ENCODE measurements around the gene PSAP. TPM values are rescaled to one million over a fixed set of nuclear protein-coding genes. Genes with fewer than 3 reads are reported as not detected.

The PSAP gene
- total RNA-seq, 1 donor from 2014 or later = 358 TPM

- Histone ChIP-seq H3K4me3 (peak overlapping the region; percentile 82), H4K20me1 (ENCODE audit: low read depth) (peaks cover 57% of the 10 kb centered on the region)
These were observed 1.6 kb downstream of the PSAP start for GRCh38 chr10:71849461-71849908.

GRCh38 chr10:71848325-71849275 is 2.5 kb downstream of the PSAP start:
- Mint-ChIP-seq H3K9me3 (no peaks in the 10 kb centered on the region), H3K27ac (peak overlapping the region; percentile 70), H3K4me1 (peaks cover 48% of the 10 kb centered on the region), H3K36me3 (peaks cover 21% of the 10 kb centered on the region), H3K4me3 (peak overlapping the region; percentile 98), H3K27me3 (ENCODE audit: insufficient read depth, low read depth) (no peaks in the 10 kb centered on the region)
- no peak overlapping the region for H3K27ac ChIP-seq
- no peaks in the 10 kb centered on the region for H3K27me3 ChIP-seq
- TF ChIP-seq EZH2phosphoT487 (IDR thresholded peaks at IDR 0.05) (no peak), EZH2 (IDR thresholded peaks at IDR 0.05) (no peak), CTCF (IDR thresholded peaks at IDR 0.05) (no peak)
- H3K4me2 ChIP-seq = peak overlapping the region; percentile 85
- no peaks in the 10 kb centered on the region for H3K9me3 ChIP-seq (ENCODE audit: low read depth)
- H3K4me1 ChIP-seq = peaks cover 18% of the 10 kb centered on the region
- no peak overlapping the region for H3K9ac ChIP-seq
- peaks cover 65% of the 10 kb centered on the region for H4K20me1 ChIP-seq (ENCODE audit: low read depth)
- no peak overlapping the region for H3K4me3 ChIP-seq
- H3K79me2 ChIP-seq (ENCODE audit: low read depth) = peaks cover 74% of the 10 kb centered on the region
- H2AFZ ChIP-seq (replicated peaks) = no peak overlapping the region
- H3K36me3 ChIP-seq = no peaks in the 10 kb centered on the region
- no peak for DNase-seq (ENCODE audit: low spot score)
- peaks cover 10% of the 10 kb centered on the region for H3F3A ChIP-seq (ENCODE audit: low read depth)

More at GRCh38 chr10:71849461-71849908, 1.6 kb downstream of the PSAP start:
- Mint-ChIP-seq H3K36me3 (peaks cover 21% of the 10 kb centered on the region), H3K27ac (no peak overlapping the region), H3K9me3 (no peaks in the 10 kb centered on the region), H3K27me3 (ENCODE audit: insufficient read depth, low read depth) (peaks cover 3% of the 10 kb centered on the region), H3K4me3 (peak overlapping the region; percentile 98), H3K4me1 (peaks cover 45% of the 10 kb centered on the region)
- no peak overlapping the region for H3K9ac ChIP-seq
- H3K4me1 ChIP-seq = peaks cover 15% of the 10 kb centered on the region
- H3K4me2 ChIP-seq = peak overlapping the region; percentile 85
- DNase-seq (ENCODE audit: low spot score) = no peak
- H3K36me3 ChIP-seq = no peaks in the 10 kb centered on the region
- no peak overlapping the region for H3K27ac ChIP-seq
- H3F3A ChIP-seq (ENCODE audit: low read depth) = peaks cover 10% of the 10 kb centered on the region
- H2AFZ ChIP-seq (replicated peaks) = no peak overlapping the region
- H3K9me3 ChIP-seq (ENCODE audit: low read depth) = no peaks in the 10 kb centered on the region
- peaks cover 65% of the 10 kb centered on the region for H3K79me2 ChIP-seq (ENCODE audit: low read depth)
- H3K27me3 ChIP-seq = no peaks in the 10 kb centered on the region
- no peak for TF ChIP-seq CTCF (IDR thresholded peaks at IDR 0.05)
- no peak for TF ChIP-seq EZH2 (IDR thresholded peaks at IDR 0.05)
- TF ChIP-seq EZH2phosphoT487 (IDR thresholded peaks at IDR 0.05) = no peak

DNA sequence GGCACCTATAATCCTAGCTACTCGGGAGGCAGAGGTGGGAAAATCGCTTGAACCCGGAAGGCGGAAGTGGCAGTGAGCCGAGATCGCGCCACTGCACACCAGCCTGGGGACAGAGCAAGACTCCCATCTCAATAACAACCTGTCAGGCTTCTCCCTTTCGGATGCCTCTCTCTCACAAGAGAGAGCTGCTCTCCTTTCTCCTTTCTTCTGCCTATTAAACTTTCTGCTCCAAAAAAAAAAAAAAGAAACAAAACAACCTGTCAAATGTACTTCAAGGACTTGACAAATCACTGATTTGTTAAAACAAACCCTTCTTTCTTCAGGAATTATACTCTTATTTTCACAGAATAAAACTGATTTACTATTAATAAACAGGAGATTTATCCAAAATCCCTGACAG is 3.6 kb downstream of the PSAP start:
- H3K4me3 ChIP-seq = no peak overlapping the region
- peaks cover 24% of the 10 kb centered on the region for H3K4me1 ChIP-seq
- H3K36me3 Mint-ChIP-seq = peaks cover 22% of the 10 kb centered on the region
- no peaks in the 10 kb centered on the region for H3K27me3 Mint-ChIP-seq (ENCODE audit: insufficient read depth, low read depth)
- peaks cover 10% of the 10 kb centered on the region for H3F3A ChIP-seq (ENCODE audit: low read depth)
- H2AFZ ChIP-seq (replicated peaks) = no peak overlapping the region
- peaks cover 86% of the 10 kb centered on the region for H3K79me2 ChIP-seq (ENCODE audit: low read depth)
- peaks cover 60% of the 10 kb centered on the region for H3K4me1 Mint-ChIP-seq
- H3K27ac Mint-ChIP-seq = peak overlapping the region; percentile 42
- H3K9me3 Mint-ChIP-seq = no peaks in the 10 kb centered on the region
- DNase-seq (ENCODE audit: low spot score) = no peak
- H3K27me3 ChIP-seq = no peaks in the 10 kb centered on the region
- no peak overlapping the region for H3K9ac ChIP-seq
- H4K20me1 ChIP-seq (ENCODE audit: low read depth) = peaks cover 77% of the 10 kb centered on the region
- no peak overlapping the region for H3K4me3 Mint-ChIP-seq
- H3K9me3 ChIP-seq (ENCODE audit: low read depth) = no peaks in the 10 kb centered on the region
- H3K36me3 ChIP-seq = no peaks in the 10 kb centered on the region
- H3K27ac ChIP-seq = no peak overlapping the region
- TF ChIP-seq CTCF (IDR thresholded peaks at IDR 0.05) (no peak), EZH2phosphoT487 (IDR thresholded peaks at IDR 0.05) (no peak), EZH2 (IDR thresholded peaks at IDR 0.05) (no peak)
- no peak overlapping the region for H3K4me2 ChIP-seq
